Activated CD8-positive, alpha-beta T cell treated with anti-CD3 and anti-CD28 coated beads, Interleukin-2, amount 10 ng/mL, durations not matched to agents 7 days and 5 days (primary cell): Measurements from ENCODE around the gene RGS6. TPM values are rescaled to one million over a fixed set of nuclear protein-coding genes. Genes with fewer than 3 reads are reported as not detected.

Experiments
- ATAC-seq: fragments of 150-1000 bp; cut with Tn5 transposase; one replicate; pipeline ENCODE4 v1.10.0; 2021; ENCODE audit warnings: moderate library complexity
- CTCF ChIA-PET: fragments of 350-600 bp; sonication (Branson Sonifier 250); formaldehyde crosslinking; loops from one replicate; lab custom pipeline; 2021; ENCODE audit warnings: antibody characterized with exemption; lab: Charles Lee
- POLR2A ChIA-PET: fragments of 350-600 bp; sonication (Branson Sonifier 250); formaldehyde crosslinking; loops from one replicate; lab custom pipeline; 2021; ENCODE audit warnings: antibody characterized with exemption; lab: Charles Lee
- DNase-seq: peaks from one replicate; pipeline ENCODE4 v3.0.0-alpha.2; 2020
- H3K27ac Mint-ChIP-seq: one replicate; pipeline ENCODE4 v1.8.0; 2021; ENCODE audit warnings: mild to moderate bottlenecking, mixed read lengths
- H3K27me3 Mint-ChIP-seq: one replicate; pipeline ENCODE4 v1.8.0; 2021; ENCODE audit warnings: low read depth, mixed read lengths
- H3K36me3 Mint-ChIP-seq: one replicate; pipeline ENCODE4 v1.8.0; 2021; ENCODE audit warnings: low read depth, mixed read lengths
- H3K4me1 Mint-ChIP-seq: one replicate; pipeline ENCODE4 v1.8.0; 2021; ENCODE audit warnings: low read depth, mixed read lengths
- H3K4me3 Mint-ChIP-seq: one replicate; pipeline ENCODE4 v1.8.0; 2021; ENCODE audit warnings: mild to moderate bottlenecking, mixed read lengths
- H3K9me3 Mint-ChIP-seq: one replicate; pipeline ENCODE4 v1.8.0; 2022; ENCODE audit warnings: mixed read lengths; ENCODE audit not compliant: insufficient read depth
- total RNA-seq, 2 experiments: library from RNA; stranded (reverse); gene quantifications; one replicate each; pipeline ENCODE4 v1.2.3, GENCODE V29; 2021

The RGS6 gene
- total RNA-seq, 2 experiments from 2014 or later = 0.16 to 0.47 TPM

DNA sequence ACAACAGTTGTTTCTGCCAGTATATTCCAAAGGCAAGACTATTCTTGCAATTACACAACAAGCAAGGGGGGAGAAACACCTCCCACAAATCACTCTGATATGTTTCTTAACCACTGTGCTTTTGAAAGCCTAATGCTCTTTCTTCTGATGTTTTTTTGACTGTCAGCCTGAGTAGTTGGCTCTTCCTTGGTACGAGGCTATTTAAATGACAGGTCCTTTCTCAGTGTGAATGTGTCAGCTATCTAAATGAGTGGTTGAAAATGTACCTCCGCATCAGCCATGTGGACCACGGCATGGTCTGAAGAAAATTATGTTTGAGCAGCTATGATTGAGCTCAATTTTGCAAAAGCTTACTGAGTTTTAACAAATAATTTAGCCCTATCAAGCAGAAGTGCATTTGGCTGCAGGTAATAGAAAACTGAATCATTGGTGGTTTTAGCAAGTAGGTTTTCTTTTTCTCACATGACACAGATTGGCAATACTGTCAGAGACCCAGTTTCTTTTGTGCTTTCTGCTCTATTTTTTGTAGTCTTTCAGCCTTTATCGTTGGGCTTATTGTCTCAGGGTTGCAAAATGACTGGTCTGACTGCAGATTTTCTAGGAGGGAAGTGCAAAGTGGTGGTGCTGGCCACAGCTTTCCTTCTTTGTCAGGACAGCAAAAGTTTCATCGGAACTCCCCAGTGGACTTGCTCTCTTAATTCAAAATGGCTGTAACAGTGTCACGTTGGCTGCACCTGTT lies 162.8 kb downstream of the RGS6 start:
- Mint-ChIP-seq H3K36me3 (no peaks in the 10 kb centered on the region), H3K27me3 (peaks cover 19% of the 10 kb centered on the region), H3K4me1 (no peaks in the 10 kb centered on the region), H3K9me3 (no peaks in the 10 kb centered on the region), H3K4me3 (no peak overlapping the region), H3K27ac (no peak overlapping the region)
- POLR2A ChIA-PET = no interaction called here
- DNase-seq (no peak), ATAC-seq (no peak)
- CTCF ChIA-PET = interaction anchor here (2.6 kb wide), 1 partner anchor 9 kb away, joined by 7 read pairs; no protein-coding TSS in a partner anchor

DNA sequence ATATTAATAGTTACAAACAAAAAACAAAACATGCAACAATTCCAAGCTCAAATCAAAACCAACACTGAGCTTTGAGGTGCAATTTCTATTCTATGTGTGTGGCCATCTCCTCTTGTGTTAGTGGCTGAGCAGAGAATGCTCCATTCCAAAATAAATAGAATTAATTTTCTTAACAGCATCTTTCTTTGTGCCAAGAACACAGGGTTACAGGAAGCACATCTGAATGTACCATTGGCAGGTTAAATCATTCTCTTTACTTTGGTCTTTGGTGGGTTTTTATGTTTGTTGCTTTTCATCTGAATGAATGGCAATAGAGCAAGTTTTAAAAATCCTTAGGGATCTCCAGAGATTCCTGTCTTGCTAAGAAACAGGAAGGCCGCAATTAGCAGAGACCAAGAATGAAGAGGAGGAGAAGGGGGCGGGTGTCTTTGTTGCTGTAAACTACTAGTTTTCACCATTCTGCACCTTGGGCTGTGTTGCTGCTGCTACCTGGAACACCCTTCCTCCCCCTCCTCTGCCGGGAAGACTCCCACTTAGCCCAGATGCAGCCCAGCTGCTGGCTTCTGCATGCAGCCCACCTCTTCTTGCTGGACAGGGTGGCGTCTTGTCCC lies 165.0 kb downstream of the RGS6 start:
- H3K9me3 Mint-ChIP-seq = no peaks in the 10 kb centered on the region
- H3K4me3 Mint-ChIP-seq = no peak overlapping the region
- DNase-seq = no peak
- no peak for ATAC-seq
- H3K27ac Mint-ChIP-seq = no peak overlapping the region
- H3K27me3 Mint-ChIP-seq = peaks cover 23% of the 10 kb centered on the region
- ChIA-PET CTCF (no interaction called here), POLR2A (no interaction called here)
- no peaks in the 10 kb centered on the region for H3K36me3 Mint-ChIP-seq
- H3K4me1 Mint-ChIP-seq = no peaks in the 10 kb centered on the region

DNA sequence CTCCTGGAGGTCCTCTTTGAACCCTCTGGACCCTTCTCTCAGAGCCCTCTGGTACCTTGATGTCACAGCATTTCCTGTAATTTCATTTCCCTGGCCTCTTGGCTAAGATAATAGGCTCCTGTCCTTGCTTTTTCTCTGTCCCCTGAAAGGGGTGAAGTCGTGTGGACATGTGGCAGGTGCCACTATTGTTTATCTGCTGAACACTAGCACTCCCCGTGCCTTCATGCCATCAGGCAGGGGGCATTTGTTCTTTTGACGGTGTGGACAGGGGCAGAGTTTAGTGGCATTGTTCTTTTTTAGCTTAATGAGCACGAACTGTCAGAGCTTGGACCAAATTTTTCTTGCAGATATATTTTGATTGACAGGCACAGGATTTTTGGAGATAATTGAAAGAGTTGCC lies 166.0 kb downstream of the RGS6 start:
- no peak overlapping the region for H3K27ac Mint-ChIP-seq
- H3K4me3 Mint-ChIP-seq = no peak overlapping the region
- DNase-seq (no peak), ATAC-seq (no peak)
- H3K36me3 Mint-ChIP-seq = no peaks in the 10 kb centered on the region
- no peaks in the 10 kb centered on the region for H3K4me1 Mint-ChIP-seq
- no peaks in the 10 kb centered on the region for H3K9me3 Mint-ChIP-seq
- peaks cover 26% of the 10 kb centered on the region for H3K27me3 Mint-ChIP-seq
- ChIA-PET POLR2A (no interaction called here), CTCF (no interaction called here)

DNA sequence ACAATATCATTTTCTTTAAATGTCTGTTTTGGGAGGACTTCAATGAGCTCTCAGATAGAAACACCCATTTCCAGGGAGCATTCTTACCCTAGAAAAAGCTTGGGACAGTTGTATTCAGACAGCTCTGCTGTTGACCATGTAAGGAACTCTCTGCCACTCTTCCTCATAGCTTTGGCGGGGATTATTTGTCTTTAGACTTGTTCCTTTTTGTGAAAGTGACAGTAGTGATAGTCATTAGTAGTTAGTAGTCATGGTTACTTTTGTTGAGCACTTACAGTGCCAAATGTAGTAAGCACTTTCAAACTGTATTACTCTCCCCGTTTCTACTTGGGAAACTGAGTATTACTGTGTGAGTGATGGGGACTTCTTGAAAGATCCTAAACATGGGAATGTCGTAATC lies 167.3 kb downstream of the RGS6 start:
- CTCF ChIA-PET = no interaction called here
- H3K4me1 Mint-ChIP-seq = no peaks in the 10 kb centered on the region
- POLR2A ChIA-PET = no interaction called here
- H3K27ac Mint-ChIP-seq = no peak overlapping the region
- peaks cover 28% of the 10 kb centered on the region for H3K27me3 Mint-ChIP-seq
- no peaks in the 10 kb centered on the region for H3K36me3 Mint-ChIP-seq
- no peak overlapping the region for H3K4me3 Mint-ChIP-seq
- ATAC-seq = no peak
- H3K9me3 Mint-ChIP-seq = no peaks in the 10 kb centered on the region
- no peak for DNase-seq

DNA sequence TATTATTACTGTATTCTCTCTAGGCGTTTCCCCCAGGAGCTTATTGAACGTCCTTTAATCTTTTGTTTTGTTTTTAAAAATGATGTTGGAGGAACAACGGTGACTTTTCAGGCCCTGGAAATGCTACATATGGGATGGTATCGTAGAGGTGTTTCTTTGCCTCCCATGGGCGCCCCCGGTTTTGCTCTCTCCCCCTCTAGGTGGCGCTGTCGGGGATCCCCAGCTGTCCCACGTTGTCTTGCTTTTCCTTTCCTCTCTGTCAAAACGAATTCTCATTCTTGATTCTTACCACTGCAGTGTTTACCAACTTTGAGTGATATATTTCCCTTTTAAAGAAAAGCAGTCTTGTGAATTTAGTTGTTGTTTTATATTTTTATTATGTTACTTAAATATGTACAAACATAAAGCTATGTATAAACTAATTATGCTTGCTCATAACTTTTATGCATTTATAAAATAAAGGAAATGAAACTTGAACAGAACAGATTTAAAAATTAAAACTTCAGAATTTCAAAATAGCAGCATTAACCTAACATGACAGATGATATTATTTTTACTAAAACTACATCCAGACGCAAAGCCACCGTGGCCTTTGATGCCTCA lies 171.9 kb downstream of the RGS6 start:
- Mint-ChIP-seq H3K4me3 (no peak overlapping the region), H3K36me3 (no peaks in the 10 kb centered on the region), H3K27me3 (peaks cover 37% of the 10 kb centered on the region), H3K4me1 (no peaks in the 10 kb centered on the region), H3K27ac (no peak overlapping the region), H3K9me3 (no peaks in the 10 kb centered on the region)
- ATAC-seq = no peak
- peak; percentile 54 for DNase-seq
- ChIA-PET POLR2A (interaction anchor here (0.5 kb wide), 1 partner anchor 1500 kb away, joined by 3 read pairs; no protein-coding TSS in a partner anchor), CTCF (interaction anchor here (0.8 to 2.5 kb wide), 10 partner anchors 9 to 316 kb away, joined by 3 to 7 read pairs (median 5); no protein-coding TSS in a partner anchor)

DNA sequence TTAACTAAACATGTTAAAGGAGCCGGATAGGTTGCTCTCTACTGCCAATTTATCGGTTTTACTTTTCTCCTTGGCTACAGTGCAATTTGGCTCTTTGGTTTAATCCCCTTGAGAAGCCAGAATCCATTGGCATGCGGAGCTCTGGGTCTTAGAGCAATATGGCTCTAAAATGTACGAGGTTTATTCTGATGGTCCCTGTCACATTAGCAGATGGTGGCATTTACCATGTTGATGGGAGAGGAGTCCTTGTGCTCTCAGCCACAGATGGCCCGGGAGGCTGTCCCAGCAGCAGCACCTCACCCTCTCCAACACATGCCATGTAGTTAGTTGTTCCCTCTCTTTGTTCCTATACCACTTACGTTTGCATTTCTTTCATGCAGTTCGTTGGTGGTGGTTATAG lies 179.7 kb downstream of the RGS6 start:
- peaks cover 21% of the 10 kb centered on the region for H3K27me3 Mint-ChIP-seq

DNA sequence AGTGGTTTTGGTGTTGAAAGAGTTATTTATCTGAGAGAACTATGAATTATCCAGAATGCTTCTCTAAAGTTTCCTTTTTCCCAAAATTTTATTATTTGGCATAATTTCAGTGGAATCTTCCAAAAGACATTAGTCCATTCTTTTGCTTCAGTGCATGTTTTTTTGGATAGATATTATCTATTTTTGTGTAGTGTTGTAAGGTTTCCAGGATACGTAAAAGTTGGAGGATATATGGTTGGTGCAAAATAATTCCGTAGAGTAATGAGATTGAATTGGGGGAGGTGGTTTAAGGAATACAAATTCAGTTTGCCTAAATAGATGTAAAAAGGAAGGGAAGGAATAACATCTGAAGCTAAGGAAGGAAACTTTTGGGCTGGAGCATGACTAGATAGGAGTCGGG lies 186.6 kb downstream of the RGS6 start:
- Mint-ChIP-seq H3K27ac (no peak overlapping the region), H3K36me3 (no peaks in the 10 kb centered on the region), H3K27me3 (peaks cover 14% of the 10 kb centered on the region), H3K4me3 (no peak overlapping the region), H3K4me1 (no peaks in the 10 kb centered on the region), H3K9me3 (no peaks in the 10 kb centered on the region)
- ChIA-PET POLR2A (no interaction called here), CTCF (interaction anchor here (1.7 kb wide), 1 partner anchor 15 kb away, joined by 5 read pairs; no protein-coding TSS in a partner anchor)
- no peak for DNase-seq
- no peak for ATAC-seq

More for the DNA sequence above, 179.7 kb downstream of the RGS6 start:
- DNase-seq (no peak), ATAC-seq (no peak)
- Mint-ChIP-seq H3K4me3 (no peak overlapping the region), H3K4me1 (no peaks in the 10 kb centered on the region), H3K9me3 (no peaks in the 10 kb centered on the region), H3K36me3 (no peaks in the 10 kb centered on the region), H3K27ac (no peak overlapping the region)
- POLR2A ChIA-PET = no interaction called here
- CTCF ChIA-PET = no interaction called here

DNA sequence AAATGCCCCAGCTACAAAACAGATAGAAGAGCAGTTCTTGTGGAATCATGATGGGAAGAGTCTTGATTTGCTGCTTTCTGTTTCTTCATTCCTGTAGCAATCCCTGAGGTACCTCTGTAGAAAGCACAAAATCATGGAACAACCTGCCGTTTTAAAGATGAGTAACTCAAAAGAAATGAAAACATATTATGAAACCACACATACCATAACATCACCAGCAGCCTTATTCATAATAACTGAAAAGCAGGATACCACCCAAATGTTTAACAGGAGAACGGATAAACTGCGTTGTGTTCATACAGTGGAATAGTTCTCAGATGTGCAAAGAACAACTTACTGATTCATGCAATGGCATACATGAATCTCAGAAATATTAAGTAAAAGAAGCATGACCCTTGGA lies 188.1 kb downstream of the RGS6 start:
- DNase-seq (no peak), ATAC-seq (no peak)
- H3K36me3 Mint-ChIP-seq = no peaks in the 10 kb centered on the region
- H3K9me3 Mint-ChIP-seq = no peaks in the 10 kb centered on the region
- H3K27me3 Mint-ChIP-seq = peaks cover 17% of the 10 kb centered on the region
- H3K4me3 Mint-ChIP-seq = no peak overlapping the region
- POLR2A ChIA-PET = no interaction called here
- H3K27ac Mint-ChIP-seq = no peak overlapping the region
- H3K4me1 Mint-ChIP-seq = no peaks in the 10 kb centered on the region
- CTCF ChIA-PET = interaction anchor here (1.7 kb wide), 1 partner anchor 16 kb away, joined by 5 read pairs; no protein-coding TSS in a partner anchor

DNA sequence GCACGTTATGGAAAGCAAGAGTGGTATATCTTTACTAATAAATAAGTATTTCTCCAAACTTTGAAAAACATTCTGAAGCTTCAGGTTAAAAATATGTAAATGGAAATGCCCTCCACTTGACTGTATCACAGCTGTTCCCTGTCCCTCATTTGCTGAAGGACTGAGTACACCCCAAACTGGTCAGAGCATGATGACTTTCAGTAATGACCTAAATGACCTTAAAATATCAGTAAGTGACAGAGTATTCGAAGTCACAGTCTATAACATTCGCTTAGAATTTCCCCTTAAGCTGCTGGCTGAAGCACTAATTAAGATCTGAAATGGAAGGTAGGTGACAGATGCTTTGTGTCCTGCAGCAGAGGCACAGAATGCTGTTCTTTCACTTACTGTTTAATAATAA lies 191.5 kb downstream of the RGS6 start:
- ChIA-PET POLR2A (no interaction called here), CTCF (interaction anchor here (1.6 kb wide), 1 partner anchor 20 kb away, joined by 5 read pairs; no protein-coding TSS in a partner anchor)
- no peaks in the 10 kb centered on the region for H3K36me3 Mint-ChIP-seq

DNA sequence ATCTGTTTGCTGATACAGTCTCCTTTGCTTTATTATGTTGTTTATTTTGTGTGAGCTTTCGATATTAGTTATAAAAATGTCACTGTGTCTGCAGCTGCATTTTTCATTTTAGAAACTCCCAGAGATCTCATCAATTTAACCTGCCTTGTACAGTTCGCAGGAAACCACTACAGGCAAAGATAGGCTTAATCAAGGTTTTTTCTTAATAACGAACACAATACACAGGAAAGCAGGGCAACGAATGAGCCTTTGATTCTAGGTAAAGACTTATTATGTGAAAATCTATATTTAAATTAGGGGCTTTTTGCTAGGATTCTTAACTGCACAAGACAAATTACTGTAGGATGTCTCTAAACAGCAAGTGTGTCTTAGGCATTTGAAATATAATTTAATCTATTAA lies 191.9 kb downstream of the RGS6 start:
- ChIA-PET POLR2A (no interaction called here), CTCF (interaction anchor here (1.6 kb wide), 1 partner anchor 20 kb away, joined by 5 read pairs; no protein-coding TSS in a partner anchor)
- no peaks in the 10 kb centered on the region for H3K36me3 Mint-ChIP-seq

More for the DNA sequence above, 191.5 kb downstream of the RGS6 start:
- Mint-ChIP-seq H3K4me1 (peaks cover 6% of the 10 kb centered on the region), H3K27ac (no peak overlapping the region), H3K27me3 (peaks cover 33% of the 10 kb centered on the region), H3K9me3 (no peaks in the 10 kb centered on the region), H3K4me3 (no peak overlapping the region)
- ATAC-seq (no peak), DNase-seq (no peak)

DNA sequence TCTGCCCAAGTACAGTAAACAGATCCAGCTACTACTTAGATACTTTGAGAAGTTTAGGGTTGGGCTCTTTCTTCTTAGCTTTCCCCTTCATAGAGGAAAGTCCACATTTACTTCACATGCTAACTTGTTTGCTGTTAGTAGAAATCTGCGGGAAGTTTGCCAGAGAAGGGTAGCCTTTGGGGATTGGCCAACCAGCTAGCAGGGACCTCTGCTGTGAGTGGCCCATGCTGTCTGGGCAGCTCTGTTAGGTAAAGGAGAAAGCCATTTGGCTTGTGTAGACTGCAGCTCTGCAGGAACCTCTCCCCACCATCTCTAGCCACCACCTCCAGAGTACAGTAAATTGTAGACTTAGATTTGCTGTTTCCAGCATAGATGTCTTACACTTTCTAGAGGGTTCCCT lies 193.9 kb downstream of the RGS6 start:
- DNase-seq (no peak), ATAC-seq (no peak)
- Mint-ChIP-seq H3K27me3 (peaks cover 33% of the 10 kb centered on the region), H3K27ac (no peak overlapping the region), H3K36me3 (no peaks in the 10 kb centered on the region), H3K9me3 (no peaks in the 10 kb centered on the region), H3K4me3 (no peak overlapping the region), H3K4me1 (peaks cover 6% of the 10 kb centered on the region)
- ChIA-PET POLR2A (no interaction called here), CTCF (no interaction called here)

More for the DNA sequence above, 191.9 kb downstream of the RGS6 start:
- no peak for ATAC-seq
- Mint-ChIP-seq H3K4me3 (no peak overlapping the region), H3K4me1 (peaks cover 6% of the 10 kb centered on the region), H3K9me3 (no peaks in the 10 kb centered on the region), H3K27ac (no peak overlapping the region), H3K27me3 (peaks cover 32% of the 10 kb centered on the region)
- no peak for DNase-seq

DNA sequence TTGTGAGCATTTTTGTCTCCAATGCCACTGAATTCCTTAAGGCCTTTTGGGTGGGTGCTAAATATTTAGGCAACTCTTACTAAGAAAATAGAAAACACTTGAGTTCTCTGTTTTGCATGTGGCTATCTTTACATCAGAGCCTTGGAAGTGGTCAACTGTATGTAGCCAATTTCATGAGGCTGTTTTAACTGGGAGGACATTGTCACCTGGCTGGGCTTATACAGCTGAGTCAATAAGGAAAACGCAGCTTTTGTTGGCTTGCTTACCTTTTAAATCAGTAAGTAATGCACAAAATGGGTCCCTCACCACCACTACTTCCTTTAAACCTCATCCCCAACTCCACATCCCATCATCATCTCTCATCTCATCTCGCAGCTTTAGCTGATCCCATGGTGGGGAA lies 194.3 kb downstream of the RGS6 start:
- ATAC-seq (no peak), DNase-seq (no peak)
- Mint-ChIP-seq H3K27me3 (peaks cover 33% of the 10 kb centered on the region), H3K36me3 (no peaks in the 10 kb centered on the region), H3K27ac (no peak overlapping the region), H3K4me1 (peaks cover 6% of the 10 kb centered on the region), H3K4me3 (no peak overlapping the region), H3K9me3 (no peaks in the 10 kb centered on the region)
- POLR2A ChIA-PET = no interaction called here
- CTCF ChIA-PET = no interaction called here
